GM12892 (cell line): ENCODE results near the gene SFTPA1.

Experiments used
- POLR2A ChIP-seq: IDR thresholded peaks from 2 replicates; pipeline ENCODE4 v1.6.1; 2011; ENCODE audit warnings: low read depth, low read length, control low read depth
- POLR2AphosphoS5 ChIP-seq: IDR thresholded peaks from 2 replicates; pipeline ENCODE4 v1.6.1; 2011; ENCODE audit warnings: low read depth, low read length, control low read depth
- TAF1 ChIP-seq: IDR thresholded peaks from 2 replicates; pipeline ENCODE4 v1.6.1; 2011; ENCODE audit warnings: low read depth, mild to moderate bottlenecking, control low read depth, low read length, borderline replicate concordance

DNA sequence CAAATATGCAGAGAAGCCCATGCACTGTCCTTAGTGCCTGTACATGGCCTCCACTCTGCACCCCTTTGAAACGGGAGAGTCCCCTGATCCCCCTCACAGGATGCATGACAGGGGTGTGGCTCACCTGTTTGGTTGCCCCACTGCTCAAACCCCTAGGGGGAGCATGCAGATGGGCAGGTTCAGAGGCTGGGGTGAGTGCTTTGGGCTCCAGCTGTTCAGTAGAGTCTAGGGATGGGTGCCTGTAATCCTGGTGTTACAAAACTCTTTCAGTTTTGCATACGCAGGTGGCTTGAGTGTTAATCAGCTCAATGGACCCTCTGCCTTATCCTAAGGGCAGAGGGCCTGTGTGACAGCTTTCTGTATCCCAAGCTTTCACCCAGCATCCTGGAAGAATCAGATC lies 7.8 kb upstream of the SFTPA1 start:
- no peak for TF ChIP-seq POLR2A
- no peak for TF ChIP-seq POLR2AphosphoS5
- no peak for TF ChIP-seq TAF1
